IMR-90 (cell line): Measurements from ENCODE around the gene RFPL1.

Source experiments
- FOS ChIP-seq: fragments of 150-350 bp; IDR thresholded peaks from 2 replicates; pipeline ENCODE4 v1.6.1; 2016; ENCODE audit warnings: low read depth, low read length
- MAZ ChIP-seq: IDR thresholded peaks from 2 replicates; pipeline ENCODE4 v1.6.1; 2012; ENCODE audit warnings: low read depth, mild to moderate bottlenecking, low read length, improper control_type of control experiment, moderate library complexity, borderline replicate concordance
- POLR2A ChIP-seq: IDR thresholded peaks from 2 replicates; pipeline ENCODE4 v1.6.1; 2012; ENCODE audit warnings: mild to moderate bottlenecking, low read depth, low read length
- SMC3 ChIP-seq: fragments of 150-350 bp; IDR thresholded peaks from 2 replicates; pipeline ENCODE4 v1.6.1; 2016; ENCODE audit warnings: low read depth, mild to moderate bottlenecking, antibody characterized with exemption, low read length, moderate library complexity
- TF ChIP-seq, protein P1 (sequence below): conservative IDR thresholded peaks from 2 replicates; pipeline ENCODE4 v1.5.1; 2012; ENCODE audit warnings: mild to moderate bottlenecking, low read depth, low read length, improper control_type of control experiment
- TF ChIP-seq, protein P2 (sequence below): fragments of 150-350 bp; IDR thresholded peaks from 2 replicates; pipeline ENCODE4 v1.6.1; 2017; ENCODE audit warnings: mild to moderate bottlenecking, antibody characterized with exemption, low read length, low read depth

DNA sequence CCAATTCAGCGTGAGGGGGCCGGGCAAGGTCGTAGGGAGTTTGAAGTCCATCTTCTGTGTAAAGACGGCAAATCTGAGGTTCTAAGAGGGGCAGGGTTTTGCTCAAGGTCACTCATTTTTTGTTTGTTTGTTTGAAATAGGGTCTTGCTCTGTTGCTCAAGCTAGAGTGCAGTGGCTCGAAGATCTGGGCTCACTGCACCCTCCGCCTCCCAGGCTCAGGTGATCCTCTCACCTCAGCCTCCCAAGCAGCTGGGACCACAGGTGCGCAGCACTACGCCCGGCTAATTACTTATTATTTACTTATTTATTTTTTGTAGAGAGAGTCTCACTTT is 49.7 kb upstream of the RFPL1 start:
- TF ChIP-seq SMC3 (no peak), FOS (no peak), POLR2A (no peak), MAZ (no peak)
- TF ChIP-seq, protein P1, sequence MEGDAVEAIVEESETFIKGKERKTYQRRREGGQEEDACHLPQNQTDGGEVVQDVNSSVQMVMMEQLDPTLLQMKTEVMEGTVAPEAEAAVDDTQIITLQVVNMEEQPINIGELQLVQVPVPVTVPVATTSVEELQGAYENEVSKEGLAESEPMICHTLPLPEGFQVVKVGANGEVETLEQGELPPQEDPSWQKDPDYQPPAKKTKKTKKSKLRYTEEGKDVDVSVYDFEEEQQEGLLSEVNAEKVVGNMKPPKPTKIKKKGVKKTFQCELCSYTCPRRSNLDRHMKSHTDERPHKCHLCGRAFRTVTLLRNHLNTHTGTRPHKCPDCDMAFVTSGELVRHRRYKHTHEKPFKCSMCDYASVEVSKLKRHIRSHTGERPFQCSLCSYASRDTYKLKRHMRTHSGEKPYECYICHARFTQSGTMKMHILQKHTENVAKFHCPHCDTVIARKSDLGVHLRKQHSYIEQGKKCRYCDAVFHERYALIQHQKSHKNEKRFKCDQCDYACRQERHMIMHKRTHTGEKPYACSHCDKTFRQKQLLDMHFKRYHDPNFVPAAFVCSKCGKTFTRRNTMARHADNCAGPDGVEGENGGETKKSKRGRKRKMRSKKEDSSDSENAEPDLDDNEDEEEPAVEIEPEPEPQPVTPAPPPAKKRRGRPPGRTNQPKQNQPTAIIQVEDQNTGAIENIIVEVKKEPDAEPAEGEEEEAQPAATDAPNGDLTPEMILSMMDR, result no peak
- TF ChIP-seq, protein P2, sequence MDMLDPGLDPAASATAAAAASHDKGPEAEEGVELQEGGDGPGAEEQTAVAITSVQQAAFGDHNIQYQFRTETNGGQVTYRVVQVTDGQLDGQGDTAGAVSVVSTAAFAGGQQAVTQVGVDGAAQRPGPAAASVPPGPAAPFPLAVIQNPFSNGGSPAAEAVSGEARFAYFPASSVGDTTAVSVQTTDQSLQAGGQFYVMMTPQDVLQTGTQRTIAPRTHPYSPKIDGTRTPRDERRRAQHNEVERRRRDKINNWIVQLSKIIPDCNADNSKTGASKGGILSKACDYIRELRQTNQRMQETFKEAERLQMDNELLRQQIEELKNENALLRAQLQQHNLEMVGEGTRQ, result no peak
